GM21723 (cell line): ENCODE data around the gene SP140L.
"Not testable (repeated sequence)": the region's sequence is repeated elsewhere in the genome, so short reads cannot be mapped to it uniquely, and the experiment has no call there.

Experiments
- ATAC-seq: cut with Tn5 transposase; IDR thresholded peaks from one replicate; pipeline ENCODE4 v1.9.1; 2021; ENCODE audit warnings: mild to moderate bottlenecking, moderate library complexity; ENCODE audit not compliant: unreplicated experiment

SP140L gene

DNA sequence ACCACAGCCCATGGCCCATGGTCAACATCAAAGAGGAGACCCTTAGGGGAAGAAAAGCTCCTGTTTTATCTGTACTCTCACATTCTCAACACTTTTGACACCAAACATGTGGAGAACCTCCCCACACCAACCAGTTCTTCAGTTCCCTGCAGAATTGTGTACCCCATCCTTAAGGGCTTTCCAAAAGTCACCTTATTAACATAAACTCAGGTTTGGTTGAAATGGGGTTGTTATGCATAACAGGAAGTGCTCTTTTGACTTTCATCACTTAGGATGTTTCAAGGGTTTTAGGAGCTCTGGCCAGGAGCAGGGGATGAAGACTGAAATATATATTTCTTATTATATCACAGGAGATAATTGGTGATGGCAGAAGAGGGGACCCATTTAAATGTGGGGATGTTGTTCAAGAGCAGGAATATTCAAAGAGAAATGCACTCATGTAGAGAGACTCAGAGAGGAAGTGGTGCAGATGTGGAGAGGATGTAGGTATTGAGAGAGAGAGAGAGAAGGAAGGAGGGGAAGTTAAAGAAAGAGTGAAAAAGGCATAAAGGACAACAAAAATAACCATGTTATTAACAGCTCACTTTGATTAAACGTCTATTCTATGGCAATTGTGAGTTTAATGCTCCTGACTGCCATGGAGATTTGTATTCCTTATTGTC is 35.2 kb downstream of the SP140L start:
- no peak for ATAC-seq

DNA sequence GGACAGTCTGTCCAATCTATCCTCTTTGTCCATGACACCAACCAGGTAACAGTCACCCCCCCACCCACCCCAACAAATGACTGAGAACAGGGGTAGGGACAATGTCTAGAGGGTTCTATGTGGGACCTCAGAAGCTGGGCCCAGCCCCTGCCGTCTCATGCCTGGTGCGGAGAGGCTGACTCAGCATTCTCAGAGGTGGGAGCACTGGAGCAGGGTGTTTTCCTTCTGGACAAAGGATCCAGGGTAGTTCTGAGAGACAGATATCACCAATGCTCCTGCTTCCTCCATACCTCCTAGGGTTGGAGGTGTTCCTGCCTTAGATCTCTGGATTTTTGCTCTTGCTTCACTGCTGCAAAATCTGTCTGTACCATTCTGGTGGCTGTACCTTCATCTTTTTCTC is 55.1 kb downstream of the SP140L start:
- no peak for ATAC-seq

DNA sequence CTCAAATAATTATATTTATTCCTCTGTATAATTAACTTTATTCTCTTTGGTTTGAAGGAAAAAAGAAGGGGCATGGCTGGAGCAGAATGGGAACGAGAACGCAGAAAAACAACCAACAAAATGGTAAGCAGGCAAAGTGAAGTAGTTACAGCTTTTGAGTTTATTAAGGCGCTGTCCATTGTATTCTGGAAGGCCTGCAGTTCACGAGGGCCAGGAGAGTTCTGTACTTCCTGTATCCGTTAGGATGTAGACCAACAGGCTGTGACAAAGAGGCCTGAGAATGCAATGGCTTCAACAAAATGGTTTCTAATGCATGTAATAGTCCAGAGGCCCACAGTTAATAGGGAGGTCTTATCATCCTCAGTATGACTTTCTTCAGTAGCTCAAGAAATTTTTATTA is 56.5 kb downstream of the SP140L start:
- ATAC-seq, result no peak

DNA sequence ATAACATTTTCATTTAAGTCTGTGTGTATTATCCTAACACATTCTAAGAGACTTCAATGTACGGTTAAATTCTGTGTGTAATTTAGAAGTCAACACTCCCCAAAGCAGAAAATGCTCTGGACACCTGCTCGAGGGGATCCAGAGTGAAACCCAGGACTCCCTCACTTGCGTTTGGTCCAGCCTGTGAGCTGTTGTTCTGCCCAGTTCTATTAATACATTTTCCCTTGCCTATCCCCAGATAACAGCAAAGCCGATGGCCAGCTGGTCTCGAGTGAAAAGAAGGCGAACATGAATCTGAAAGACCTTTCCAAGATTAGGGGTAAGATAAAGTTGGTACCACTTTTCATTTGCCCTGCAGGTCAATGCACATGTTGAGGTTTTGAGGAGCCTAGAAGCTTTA is 58.0 kb downstream of the SP140L start:
- ATAC-seq, result no peak

DNA sequence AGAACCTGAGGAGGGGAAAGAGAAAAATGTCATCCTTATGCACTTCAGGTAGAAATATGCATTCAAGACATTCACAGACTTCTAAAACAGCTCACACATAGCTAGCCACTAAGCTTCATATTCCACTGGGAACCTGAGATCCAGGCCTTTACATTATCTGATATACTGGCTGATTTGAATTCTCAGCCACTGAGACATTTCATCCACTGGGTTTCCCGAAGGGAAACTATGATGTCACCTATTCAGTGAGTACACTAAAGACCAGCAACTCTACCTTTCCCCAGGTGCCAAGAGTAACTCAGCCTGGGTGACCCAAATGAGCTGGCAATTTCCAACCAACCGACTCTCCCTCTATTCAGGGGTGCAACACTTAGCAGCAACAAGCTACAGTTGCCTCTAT is 67.3 kb downstream of the SP140L start:
- no peak for ATAC-seq

DNA sequence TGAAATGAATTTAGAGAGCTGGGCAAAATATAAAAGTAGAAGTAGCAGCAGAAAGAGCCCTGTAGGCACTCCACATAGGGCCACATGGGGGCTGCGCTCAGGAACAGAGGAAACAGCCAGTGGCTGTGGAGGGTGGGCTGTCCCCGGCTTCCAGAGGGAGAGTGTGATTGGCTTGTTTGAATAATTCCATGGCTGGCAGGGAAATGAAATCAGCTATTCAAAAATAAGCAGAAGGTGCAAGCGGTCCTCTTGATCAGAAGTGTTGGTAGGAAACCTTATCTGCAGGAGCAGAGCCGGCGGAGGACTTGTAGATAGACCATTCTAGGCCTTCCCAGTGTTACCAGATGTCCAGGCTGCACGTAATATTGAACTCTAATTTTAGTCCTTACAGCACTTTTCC is 71.7 kb downstream of the SP140L start:
- ATAC-seq, result not testable (repeated sequence)

DNA sequence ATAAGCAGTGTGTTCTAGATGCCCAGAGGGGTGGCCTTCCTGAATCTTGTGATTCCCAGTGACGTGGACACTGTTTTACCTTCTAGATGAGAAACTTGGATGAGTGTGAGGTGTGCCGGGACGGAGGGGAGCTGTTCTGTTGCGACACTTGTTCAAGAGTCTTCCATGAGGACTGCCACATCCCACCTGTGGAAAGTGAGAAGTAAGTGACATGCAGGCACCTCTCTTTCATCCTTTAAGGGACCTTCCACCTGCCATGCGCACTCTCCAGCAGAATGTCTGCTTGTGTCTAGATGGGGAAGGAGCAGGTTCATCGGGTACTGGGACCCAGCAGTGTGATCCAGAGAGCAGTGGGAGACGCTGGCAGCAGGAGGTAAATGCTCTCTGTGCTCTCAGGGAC is 73.0 kb downstream of the SP140L start:
- no peak for ATAC-seq

DNA sequence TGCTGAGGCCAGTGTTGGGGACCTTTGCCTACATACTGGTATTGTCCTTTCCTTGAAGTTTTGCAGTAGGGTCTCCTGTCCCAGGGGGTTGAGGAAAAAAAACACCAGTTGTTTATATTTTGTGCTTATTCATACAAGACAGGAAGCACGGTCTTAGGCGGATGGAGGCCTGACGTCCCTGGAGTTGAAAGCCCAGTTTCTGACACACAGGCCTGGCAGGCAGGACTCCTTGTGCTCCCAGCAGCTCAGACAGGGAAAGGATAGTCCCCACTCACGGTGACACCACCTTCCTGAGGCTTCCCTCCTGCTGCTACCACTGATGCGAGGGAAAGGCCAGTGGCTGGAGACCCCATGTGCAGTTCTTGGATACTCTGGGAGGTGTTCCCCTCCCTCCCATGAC is 73.5 kb downstream of the SP140L start:
- ATAC-seq, result no peak

DNA sequence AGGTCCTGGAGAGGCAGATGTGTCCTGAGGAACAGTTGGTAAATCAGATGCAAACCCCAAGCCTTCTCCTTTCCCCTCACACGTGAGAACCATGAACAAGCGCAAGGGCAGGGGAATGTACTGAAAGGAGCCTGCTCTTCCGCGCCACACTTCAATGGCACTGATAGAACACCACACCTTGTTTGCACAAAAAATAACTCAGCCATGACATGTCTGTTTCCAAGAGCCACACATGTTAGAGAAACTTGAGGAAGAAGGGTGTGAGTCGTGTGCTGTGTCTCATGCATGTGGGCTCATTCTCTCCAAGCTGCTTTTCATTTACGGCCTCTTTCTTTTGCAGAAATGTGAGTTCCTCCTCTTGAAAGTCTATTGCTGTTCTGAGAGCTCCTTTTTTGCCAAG is 74.0 kb downstream of the SP140L start:
- ATAC-seq, result not testable (repeated sequence)

DNA sequence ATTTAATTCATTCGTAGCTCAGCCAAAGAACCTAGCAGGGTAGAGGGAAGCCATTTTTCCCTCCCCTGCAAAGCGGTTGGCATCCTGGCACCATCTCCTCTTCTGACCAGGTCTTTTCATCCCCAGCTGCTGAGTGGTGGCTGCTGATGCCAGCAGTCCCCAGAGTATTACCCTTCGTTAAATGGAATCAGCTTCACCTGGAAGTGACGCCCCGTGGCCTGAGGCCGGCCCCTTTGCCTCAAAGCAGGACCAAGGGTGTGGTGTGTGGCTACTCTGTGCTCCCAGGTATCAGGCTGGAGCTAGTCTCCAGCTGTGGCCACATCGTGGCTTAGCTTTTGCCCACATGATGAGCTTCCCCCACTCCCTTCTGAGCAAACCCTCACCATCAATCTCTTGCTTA is 76.8 kb downstream of the SP140L start:
- ATAC-seq, result no peak

DNA sequence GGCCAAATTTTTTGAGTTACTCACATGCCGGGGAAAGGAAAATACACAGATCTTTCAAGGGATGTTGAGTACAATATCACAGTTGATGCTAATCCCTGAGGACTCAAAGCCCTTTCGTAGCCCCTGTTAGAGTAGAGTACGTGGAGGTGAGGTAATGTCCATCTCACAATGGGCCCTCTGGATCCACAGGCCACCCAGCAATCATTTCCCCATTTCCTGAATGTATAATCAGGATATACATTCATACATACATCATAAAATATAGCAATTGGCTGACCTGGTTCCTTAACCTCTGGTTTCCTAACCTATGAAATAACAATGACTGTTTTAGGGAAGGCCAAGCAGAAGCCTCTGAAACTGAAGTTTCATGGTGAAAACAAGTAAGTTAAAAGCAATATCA is 78.8 kb downstream of the SP140L start:
- ATAC-seq, result no peak

DNA sequence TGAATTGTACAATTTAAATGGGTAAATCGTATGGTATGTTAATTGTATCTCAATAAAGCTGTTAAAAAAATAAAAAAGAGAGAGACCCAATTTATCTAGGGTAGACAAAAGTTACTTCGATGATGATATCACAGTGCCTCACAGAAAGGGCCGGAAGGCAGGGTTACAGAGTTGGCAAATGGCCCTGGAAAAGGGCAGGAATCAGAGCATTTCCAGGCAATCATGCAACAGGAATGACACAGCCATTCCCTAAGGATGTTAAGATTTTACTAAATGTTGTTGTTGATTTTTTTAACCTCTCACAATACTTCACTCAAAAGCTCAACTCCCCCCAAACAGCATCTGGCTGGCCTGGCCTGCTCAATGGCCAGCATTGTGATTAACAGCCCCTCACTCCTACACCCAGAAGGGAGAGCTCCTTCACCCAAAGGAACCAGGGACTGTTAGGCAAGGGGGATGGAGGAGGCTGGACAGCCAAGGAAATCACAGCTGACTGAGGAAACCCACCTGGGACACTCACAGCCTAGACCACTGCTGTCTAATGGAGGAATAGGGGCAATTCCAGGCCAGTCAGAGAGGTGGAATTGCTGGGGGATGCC is 81.3 kb downstream of the SP140L start:
- no peak for ATAC-seq

DNA sequence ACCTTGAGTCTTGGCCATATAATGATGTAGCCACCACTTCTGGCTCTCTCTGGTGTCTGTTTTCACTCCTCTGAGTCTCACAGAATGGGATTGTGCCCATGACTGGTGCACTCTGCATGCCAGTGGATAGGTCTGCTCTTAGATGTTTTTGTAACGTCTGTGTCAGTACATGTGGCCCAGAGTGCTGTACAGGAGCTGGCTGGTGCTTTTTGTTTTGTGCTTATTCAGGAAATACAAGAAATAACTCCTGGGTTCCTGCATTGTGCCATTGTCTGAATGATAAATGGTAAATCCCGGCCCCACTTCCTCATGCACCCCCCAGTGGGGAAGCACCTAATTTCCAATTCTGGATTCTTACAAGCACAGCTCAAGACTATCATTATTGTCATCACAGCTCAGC is 82.3 kb downstream of the SP140L start:
- not testable (repeated sequence) for ATAC-seq

DNA sequence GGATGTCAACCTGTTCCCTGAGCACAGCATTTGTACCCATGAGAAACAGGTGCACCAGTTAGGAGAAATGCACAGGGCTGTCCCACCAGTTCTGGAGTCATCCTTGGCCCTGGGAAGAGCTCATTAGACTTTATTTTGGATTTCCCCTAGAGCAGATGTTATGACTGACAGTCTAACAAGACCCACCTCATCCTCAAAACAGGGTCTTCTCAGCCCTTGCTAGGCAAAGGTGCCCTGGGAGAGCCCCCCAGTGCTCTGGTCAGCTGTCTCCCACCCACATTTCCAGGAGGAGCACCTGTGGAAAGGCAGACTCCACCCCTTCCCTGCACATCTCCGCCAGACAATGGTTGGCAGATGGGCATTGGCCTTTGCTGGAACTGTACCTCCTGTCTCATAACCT is 83.3 kb downstream of the SP140L start:
- ATAC-seq, result no peak

DNA sequence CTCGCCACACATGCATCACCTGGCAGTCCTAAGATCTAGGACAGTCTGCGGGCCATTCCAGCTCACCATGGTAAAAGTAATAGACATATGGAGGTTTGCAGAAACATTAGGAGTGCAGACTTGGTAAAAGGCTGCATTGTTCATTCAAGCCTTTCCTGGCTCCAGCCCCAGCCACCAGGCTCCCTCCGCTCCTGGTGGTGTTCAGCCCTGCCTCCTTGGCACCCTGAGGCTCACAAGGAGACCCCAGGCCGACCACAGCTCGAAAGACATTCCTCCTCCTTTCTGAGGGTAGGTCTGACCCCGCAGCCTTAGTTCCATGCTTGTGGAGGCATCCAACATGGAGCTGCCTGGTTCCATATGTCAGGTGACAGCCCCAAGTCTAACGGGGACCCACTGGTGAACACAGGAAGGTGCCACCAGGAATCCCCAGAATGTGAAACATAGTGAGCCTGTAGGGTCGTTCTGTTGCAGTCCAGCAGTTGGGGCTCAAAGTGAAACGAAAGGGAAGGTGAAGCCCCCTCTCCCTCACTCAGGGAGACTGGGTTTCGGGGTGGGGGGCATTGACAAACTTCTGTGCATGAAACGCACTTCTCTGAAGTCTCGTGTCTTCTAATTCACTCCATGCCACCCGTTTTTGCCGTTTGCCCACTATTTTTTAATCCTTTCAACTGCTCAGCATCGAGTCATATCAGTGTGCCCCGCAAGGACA is 84.0 kb downstream of the SP140L start:
- ATAC-seq, result no peak

DNA sequence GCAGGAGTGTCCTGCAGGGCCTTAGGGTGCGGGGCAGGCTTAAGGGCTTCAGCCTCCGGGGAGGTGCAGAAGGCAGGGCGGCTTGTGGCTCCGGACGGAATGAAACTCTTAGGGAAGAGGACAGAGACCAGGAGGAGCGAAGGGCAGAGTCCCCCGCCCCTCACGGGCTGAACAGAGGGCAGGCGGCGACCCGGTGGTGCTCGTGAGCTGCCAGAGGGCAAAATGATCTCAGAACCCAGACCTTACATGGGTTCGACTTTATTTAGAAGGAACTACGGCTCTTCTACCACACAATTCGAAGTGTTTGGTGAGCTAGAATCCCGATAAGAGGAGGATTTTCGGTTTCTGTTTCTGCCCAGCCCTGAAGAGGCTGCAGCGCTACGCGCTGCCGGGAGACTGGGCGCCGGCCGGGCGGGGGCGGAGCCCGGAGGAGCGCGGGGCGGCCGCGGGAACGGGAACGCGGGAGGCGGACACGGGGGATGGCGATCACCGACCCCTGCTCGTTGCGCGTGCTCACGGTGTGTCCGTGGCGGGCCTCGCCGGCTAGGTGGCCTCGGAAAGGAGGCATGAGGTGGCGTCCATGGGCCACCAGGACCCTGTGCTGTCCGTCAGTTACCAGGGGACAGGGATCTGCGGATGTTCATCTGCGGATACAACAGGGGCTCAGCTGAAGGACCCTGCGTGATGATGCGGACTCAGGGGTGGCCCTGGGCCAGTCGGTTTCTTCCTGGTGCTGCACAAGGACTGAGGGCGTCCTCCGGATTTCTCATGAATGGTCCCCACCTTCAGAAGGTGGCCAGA is 84.8 kb downstream of the SP140L start:
- ATAC-seq, result peak; percentile 59

DNA sequence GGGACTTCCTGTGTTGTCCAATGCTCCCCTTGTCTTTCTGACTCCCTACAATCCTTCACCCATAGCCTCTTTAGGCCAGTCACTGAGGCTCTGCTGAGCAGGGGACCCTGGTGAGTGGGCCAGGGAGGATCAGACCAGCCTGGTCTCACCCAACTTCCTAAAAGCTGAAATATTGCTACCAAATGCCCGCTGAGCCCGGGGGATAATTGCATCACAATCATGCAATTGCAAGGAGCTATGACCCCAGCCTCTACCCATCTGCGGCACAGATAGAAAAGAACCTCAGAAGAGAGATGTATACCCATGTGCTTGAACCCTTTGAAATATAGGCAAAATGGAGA is 85.3 kb downstream of the SP140L start:
- no peak for ATAC-seq

DNA sequence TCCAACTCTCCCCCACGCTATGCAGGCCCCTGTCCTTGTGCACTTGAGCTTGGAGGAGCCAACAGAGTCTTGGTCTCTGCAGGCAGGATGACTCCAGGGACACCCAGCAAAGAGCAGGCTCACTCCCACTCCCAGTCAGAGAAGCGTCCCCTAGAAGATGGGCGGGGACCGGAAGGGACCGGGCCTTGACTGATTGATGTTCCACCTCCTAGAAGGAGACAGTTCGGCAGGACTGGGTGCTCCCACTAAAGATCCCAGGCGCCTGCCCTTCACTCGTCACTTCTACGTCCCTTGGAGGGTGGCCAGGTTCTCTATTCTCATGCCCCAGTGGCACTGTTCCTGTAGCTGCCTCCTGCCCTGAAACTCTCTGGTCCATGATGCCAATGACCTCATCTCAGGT is 85.9 kb downstream of the SP140L start:
- ATAC-seq, result no peak

DNA sequence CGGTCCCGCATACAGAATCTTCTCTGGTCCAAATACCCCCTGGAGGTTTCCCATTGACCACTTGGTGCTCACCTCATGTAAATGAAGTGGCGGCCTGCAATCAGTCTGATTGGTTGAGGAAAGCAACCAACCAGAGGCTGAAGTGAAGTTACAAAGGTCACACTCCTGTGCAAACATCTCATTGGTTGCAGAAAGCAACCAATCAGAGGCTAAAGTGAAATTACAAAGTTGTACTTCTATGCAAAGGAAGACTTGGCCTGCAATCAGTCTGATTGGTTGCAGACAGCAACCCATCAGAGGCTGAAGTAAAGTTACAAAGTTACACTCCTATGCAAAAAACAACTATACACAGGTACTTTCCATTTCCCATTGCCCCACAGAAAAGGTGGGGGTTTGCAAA is 86.5 kb downstream of the SP140L start:
- ATAC-seq, result no peak

DNA sequence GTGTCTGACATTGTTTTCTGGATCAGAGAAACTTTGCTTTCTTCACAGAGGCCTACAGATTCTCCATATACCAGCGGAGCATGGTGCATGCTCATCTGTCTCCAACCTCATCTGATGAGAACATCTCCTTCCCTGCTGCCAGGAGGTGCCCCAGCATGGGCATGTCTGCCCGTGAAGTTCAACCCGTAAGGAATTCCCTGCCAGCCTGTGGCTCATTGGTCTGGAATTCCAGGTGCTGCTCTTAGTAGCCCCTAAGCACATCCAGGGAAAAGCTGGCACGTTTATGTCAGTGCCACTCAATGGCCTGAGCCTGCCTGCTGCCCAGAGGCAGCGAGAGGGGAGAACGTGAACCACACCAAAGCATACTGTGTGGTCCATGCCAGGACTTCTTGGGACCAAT is 87.3 kb downstream of the SP140L start:
- no peak for ATAC-seq

DNA sequence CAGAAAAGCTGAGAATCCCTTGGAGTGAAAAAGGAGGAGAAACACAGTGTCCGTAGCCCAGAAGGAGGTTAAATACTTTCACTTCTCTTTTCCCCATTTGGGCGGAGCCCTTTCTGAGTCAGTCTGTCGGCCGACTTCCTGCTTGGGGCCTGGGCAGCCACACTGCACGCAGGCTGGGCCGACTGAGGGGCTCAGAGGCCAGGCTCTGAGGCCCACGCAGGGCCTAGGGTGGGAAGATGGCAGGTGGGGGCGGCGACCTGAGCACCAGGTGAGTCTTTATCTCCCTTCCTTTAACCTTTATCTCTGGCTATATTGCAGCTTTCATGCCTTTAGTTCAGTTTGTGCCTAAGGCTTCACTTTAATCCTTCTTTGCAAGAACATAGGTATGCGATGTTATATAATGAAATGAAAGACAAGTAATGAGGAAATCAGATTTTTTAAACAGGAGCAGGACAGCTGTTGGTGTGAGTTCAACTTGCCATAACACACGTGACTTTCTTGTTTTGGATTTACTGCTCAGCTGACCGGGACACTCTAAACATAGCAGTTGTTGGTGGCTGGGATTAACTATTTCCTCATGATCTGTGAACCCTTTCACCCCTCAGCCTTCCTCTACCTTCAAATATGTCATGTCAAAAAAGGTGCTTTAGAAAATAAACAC is 89.2 kb downstream of the SP140L start, which contains the start of gene SP100:
SP100 (plus strand) TSS at position 141 of the 661 bp plus-strand sequence; CDS start at position 237, 96 bp downstream.
- ATAC-seq, result peak; percentile 75
